ENCODE data around the gene TXNRD1. TPM values are rescaled to one million over a fixed set of nuclear protein-coding genes. Genes with fewer than 3 reads are reported as not detected.

The TXNRD1 gene
- total RNA-seq, 2 donors from 2014 or later: 87.6 to 115 TPM

DNA sequence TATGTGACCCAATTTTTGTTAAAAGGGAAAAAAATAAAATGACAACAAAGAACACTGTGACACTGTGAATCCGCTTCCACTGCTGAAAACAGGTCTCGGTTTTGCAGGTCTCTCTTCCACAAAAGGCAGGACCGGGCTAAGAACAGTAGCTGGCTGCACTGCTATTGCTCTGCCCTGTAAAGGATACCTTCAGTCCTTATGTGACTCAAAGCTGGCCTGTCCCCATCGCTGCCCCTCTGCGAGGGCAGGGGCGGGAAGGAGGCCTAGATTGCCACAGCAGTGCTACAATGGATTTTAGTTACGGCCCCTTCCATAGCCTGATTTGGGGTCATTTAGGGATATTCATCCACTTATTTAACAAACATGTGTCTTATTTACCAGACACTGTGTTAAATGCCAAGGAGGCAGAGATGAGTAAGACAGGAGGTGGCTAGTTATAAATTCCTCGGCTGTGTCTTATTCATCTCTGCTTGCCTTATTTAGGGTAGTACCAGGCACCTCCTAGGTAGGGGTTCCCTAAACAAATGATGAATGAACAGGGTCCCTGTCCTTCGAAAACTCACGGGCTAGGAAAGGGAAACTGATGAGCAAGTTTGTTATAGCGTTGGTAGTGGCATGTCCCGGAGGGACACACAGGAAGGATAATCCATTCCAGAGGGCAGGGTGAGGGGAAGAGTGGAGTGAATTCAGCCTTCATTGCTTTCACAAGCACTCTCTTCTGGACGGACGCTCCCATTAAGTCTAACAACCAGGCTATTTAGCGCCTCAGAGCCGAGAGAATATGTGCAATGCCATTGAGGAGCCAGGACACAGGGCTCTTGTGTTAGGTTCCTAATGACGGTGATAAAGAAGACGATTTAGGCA lies 161.3 kb downstream of the TXNRD1 start:
- WGBS: 77% methylated on average over 18 of the region's 18 CpGs
- TF ChIP-seq POLR2A (IDR thresholded peaks at IDR 0.05) (no peak), POLR2AphosphoS5 (IDR thresholded peaks at IDR 0.05) (no peak)
- TF ChIP-seq, protein P1, sequence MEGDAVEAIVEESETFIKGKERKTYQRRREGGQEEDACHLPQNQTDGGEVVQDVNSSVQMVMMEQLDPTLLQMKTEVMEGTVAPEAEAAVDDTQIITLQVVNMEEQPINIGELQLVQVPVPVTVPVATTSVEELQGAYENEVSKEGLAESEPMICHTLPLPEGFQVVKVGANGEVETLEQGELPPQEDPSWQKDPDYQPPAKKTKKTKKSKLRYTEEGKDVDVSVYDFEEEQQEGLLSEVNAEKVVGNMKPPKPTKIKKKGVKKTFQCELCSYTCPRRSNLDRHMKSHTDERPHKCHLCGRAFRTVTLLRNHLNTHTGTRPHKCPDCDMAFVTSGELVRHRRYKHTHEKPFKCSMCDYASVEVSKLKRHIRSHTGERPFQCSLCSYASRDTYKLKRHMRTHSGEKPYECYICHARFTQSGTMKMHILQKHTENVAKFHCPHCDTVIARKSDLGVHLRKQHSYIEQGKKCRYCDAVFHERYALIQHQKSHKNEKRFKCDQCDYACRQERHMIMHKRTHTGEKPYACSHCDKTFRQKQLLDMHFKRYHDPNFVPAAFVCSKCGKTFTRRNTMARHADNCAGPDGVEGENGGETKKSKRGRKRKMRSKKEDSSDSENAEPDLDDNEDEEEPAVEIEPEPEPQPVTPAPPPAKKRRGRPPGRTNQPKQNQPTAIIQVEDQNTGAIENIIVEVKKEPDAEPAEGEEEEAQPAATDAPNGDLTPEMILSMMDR (IDR thresholded peaks at IDR 0.05): no peak
- intact Hi-C loops (cut with DNase I): no loop called here
- Histone ChIP-seq H3K27ac (no peak overlapping the region), H3K27me3 (replicated peaks; ENCODE audit: insufficient read depth) (no peaks in the 10 kb centered on the region), H3K9me3 (no peaks in the 10 kb centered on the region), H3K4me1 (replicated peaks) (no peaks in the 10 kb centered on the region), H3K36me3 (no peaks in the 10 kb centered on the region), H3K4me3 (no peak overlapping the region)
- no peak for DNase-seq (ENCODE audit: low spot score)

DNA sequence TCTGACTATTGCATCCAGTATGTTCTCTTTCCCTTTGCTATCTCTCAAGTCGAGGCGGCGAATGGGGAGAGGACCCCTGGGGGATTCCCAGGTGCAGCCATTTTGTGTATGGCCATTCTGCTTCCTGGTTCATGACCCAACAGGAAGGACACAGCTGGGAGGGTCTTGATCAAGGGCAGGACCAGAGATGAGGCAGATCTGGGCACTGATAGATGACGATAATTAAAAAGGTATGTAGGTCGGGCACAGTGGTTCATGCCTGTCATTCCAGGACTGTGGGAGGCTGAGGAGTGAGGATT lies 161.9 kb downstream of the TXNRD1 start:
- no peak for DNase-seq (ENCODE audit: low spot score)
- no peaks in the 10 kb centered on the region for H3K36me3 ChIP-seq
- intact Hi-C loops (cut with DNase I): no loop called here
- no peak for TF ChIP-seq POLR2AphosphoS5 (IDR thresholded peaks at IDR 0.05)
- TF ChIP-seq, protein P1 (IDR thresholded peaks at IDR 0.05): no peak
- TF ChIP-seq POLR2A (IDR thresholded peaks at IDR 0.05): no peak
- H3K27me3 ChIP-seq (replicated peaks; ENCODE audit: insufficient read depth): no peaks in the 10 kb centered on the region
- 64% methylated on average over 5 of the region's 5 CpGs for WGBS
- no peaks in the 10 kb centered on the region for H3K9me3 ChIP-seq
- no peak overlapping the region for H3K4me3 ChIP-seq
- no peak overlapping the region for H3K27ac ChIP-seq
- H3K4me1 ChIP-seq (replicated peaks): no peaks in the 10 kb centered on the region

DNA sequence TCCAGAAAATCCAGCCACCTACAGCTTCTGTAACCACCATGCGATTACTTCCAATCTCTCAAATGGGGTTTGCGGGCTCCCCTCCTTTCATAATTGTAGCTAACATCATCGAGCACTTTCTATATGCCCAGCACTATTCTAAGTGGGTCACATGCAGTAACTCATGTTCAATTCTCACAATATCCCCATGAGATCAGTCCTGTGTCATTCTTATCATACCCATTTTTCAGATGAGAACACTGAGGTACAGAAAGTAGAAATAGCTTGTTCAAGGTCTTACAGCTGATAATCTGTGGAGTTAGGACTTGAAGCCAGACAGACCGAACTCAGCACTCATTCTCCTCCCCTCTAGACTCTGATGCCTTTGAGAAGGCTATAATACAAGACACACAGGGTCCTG lies 162.8 kb downstream of the TXNRD1 start:
- Histone ChIP-seq H3K4me1 (replicated peaks) (no peaks in the 10 kb centered on the region), H3K27ac (no peak overlapping the region), H3K36me3 (no peaks in the 10 kb centered on the region), H3K9me3 (no peaks in the 10 kb centered on the region), H3K27me3 (replicated peaks; ENCODE audit: insufficient read depth) (no peaks in the 10 kb centered on the region), H3K4me3 (no peak overlapping the region)
- intact Hi-C loops (cut with DNase I): no loop called here
- 97% methylated on average over 4 of the region's 4 CpGs for WGBS
- no peak for DNase-seq (ENCODE audit: low spot score)
- TF ChIP-seq, protein P1 (IDR thresholded peaks at IDR 0.05): no peak
- TF ChIP-seq POLR2A (IDR thresholded peaks at IDR 0.05): no peak

DNA sequence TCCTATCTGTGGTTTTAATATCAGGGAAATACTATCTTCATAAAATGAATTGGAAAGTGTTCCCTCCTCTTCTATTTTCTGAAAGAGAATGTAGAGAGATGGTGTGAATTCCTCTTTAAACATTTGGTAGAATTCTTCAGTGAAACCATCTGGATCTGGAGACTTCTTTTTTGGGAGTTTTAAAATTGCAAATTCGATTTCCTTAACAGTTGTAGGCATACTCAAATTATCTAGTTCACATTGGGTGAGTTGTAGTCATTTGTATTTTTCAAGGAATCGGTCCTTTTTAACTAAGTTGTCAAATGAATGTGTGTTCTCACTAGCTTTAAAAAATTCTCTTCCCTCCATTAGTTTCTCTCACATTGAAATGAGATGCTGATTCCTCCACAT lies 165.8 kb downstream of the TXNRD1 start:
- Histone ChIP-seq H3K27ac (no peak overlapping the region), H3K4me3 (no peak overlapping the region), H3K4me1 (replicated peaks) (no peaks in the 10 kb centered on the region), H3K9me3 (no peaks in the 10 kb centered on the region), H3K27me3 (replicated peaks; ENCODE audit: insufficient read depth) (no peaks in the 10 kb centered on the region), H3K36me3 (no peaks in the 10 kb centered on the region)
- no peak for DNase-seq (ENCODE audit: low spot score)
- intact Hi-C loops (cut with DNase I): loop anchor here (5.0 kb wide), 2 partner anchors 496 to 671 kb away; no protein-coding TSS in a partner anchor
- 65% methylated on average over 2 of the region's 2 CpGs for WGBS
- TF ChIP-seq POLR2AphosphoS5 (IDR thresholded peaks at IDR 0.05) (no peak), POLR2A (IDR thresholded peaks at IDR 0.05) (no peak)

DNA sequence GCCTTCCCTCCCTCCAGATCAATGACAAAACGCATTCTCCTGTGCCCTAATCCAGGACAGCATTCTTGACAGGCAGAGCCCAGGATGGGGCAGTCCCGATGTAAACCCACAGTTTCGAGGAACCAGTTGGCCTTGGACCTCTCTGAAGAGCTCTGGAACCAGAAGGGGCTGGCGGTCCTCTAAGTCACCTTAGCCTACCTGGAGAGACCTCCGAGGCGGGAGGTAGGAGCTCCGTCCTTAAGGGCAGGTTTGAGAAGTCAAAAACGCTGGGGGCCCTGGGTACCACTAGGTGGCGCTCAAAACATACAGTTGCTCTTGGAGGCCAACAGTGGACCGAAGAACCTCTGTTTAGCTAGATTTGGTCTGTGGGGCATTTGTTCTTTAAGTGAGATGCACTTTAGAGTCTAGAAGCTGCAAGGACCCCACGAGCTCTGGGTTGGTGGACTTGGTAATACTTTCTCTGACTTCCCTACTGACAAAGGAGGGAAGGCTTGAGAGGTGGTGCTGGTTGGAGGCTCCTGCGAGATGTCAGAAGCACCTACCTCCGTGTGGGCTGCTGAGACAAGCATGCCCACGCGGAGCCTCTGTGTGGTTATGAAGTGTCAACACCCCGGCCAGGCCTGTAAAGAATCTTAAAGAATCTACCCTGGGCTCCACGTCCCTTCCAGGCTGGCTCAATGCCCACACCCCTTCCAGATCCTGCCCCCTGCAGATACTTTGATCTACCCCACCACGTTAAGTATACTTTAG lies 166.3 kb downstream of the TXNRD1 start:
- no peaks in the 10 kb centered on the region for H3K4me1 ChIP-seq (replicated peaks)
- DNase-seq (ENCODE audit: low spot score): peak; percentile 78
- TF ChIP-seq, protein P1 (IDR thresholded peaks at IDR 0.05): peak; percentile 81 to 95 (median 90)
- TF ChIP-seq POLR2A (IDR thresholded peaks at IDR 0.05): no peak
- TF ChIP-seq POLR2AphosphoS5 (IDR thresholded peaks at IDR 0.05): peak; percentile 18
- no peaks in the 10 kb centered on the region for H3K27me3 ChIP-seq (replicated peaks; ENCODE audit: insufficient read depth)
- H3K36me3 ChIP-seq: no peaks in the 10 kb centered on the region
- H3K9me3 ChIP-seq: no peaks in the 10 kb centered on the region
- 21% methylated on average over 18 of the region's 18 CpGs for WGBS
- H3K4me3 ChIP-seq: no peak overlapping the region
- intact Hi-C loops (cut with DNase I): loop anchor here (5.0 kb wide), 2 partner anchors 495 to 670 kb away; no protein-coding TSS in a partner anchor
- H3K27ac ChIP-seq: no peak overlapping the region

All from prostate gland (tissue), 2 donors.